Left cardiac atrium (tissue), 4 donors: Measurements from ENCODE around the gene GPC6. TPM values are rescaled to one million over a fixed set of nuclear protein-coding genes. Genes with fewer than 3 reads are reported as not detected.

Experiments used
- ATAC-seq, 2 donors: fragments of 200-7000 bp; cut with Tn5 transposase; one replicate each; pipeline ENCODE4 v1.9.1; 2020; ENCODE audit warnings: mild to moderate bottlenecking in 2 of 2, moderate library complexity in 2 of 2
- DNase-seq: peaks from one replicate; pipeline ENCODE4 v3.0.0-alpha.2; 2020
- intact Hi-C, 2 donors: fragments of 100-400 bp; cut with DNase I; formaldehyde crosslinking; loops; one replicate each; pipeline versions ENCODE4 v1.14.1 to v1.15.1; 2022 to 2023
- total RNA-seq, 2 donors: library from RNA; stranded (reverse); fragmentation: NEBNext Ultra II Directional; extraction: Animal tissue kit (Norgen Biotek cat#: 25700); gene quantifications; one replicate each; pipeline ENCODE4 v1.2.1, GENCODE V29; 2021
- donor health status: DM: no; HTN: yes; CAD: no.
- donor health status: DM: no; HTN: yes; CAD: no; lungs with severe emphysema.
- donor health status: DM: yes; HTN: yes; CAD: no.
- donor health status: Dilated cardiomyopathy.

Gene GPC6
- total RNA-seq, 2 donors from 2014 or later: 2.8 to 5.4 TPM

DNA sequence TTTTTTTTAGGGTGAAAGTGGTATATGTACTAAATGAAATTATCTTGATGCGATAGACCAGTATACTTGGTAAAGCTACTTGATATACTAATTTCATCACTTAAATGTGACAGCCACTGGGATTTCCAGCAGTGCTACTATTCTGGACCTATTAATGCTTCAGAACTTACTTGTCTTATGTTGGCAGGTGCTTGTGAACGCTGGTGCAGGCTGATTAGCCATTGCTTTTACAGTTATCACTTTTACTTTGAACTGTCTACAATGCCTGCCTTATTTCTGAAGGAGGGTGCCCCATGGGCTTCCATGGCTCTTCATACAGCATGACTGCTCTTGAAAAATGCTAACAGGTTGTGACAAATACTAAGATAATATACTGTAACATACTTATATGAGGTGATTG, 294.7 kb downstream of the GPC6 start:
- intact Hi-C loops: no loop called here
- DNase-seq: no peak
- ATAC-seq: no peak

GRCh38 chr13:93522501-93522900, 295.9 kb downstream of the GPC6 start:
- ATAC-seq (no peak), DNase-seq (no peak)
- intact Hi-C loops: no loop called here

GRCh38 chr13:93525087-93525486, 298.5 kb downstream of the GPC6 start:
- intact Hi-C loops: no loop called here
- DNase-seq (no peak), ATAC-seq (no peak)

- no peak for DNase-seq
- intact Hi-C loops: no loop called here
- no peak for ATAC-seq
Measured at GRCh38 chr13:93527748-93528297, 301.2 kb downstream of the GPC6 start.

GRCh38 chr13:93529961-93530360, 303.4 kb downstream of the GPC6 start:
- DNase-seq (no peak), ATAC-seq (no peak)
- intact Hi-C loops: no loop called here

- DNase-seq (no peak), ATAC-seq (peak in 1 of 2 donors; percentile 37)
- intact Hi-C loops: no loop called here
Measured at GRCh38 chr13:93534181-93534700, 307.6 kb downstream of the GPC6 start.

DNA sequence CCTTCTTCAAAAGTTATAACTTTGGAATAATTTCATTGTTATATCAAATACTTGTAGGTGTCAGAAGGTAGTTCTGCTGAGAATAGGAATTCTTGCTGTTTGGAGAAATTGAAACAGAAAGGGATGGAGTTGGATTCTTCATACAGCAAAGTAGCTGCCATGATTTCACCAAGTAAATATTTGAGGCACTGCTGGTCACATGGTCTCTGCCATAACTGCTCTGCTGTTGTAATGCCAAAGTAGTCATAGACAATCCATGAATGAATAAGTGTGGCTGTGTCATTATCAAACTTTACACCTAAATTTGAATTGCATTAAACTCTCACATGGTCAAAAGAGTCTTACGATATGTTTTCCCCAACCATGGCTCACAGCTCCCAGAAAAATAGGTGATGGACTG, 308.6 kb downstream of the GPC6 start:
- ATAC-seq (no peak), DNase-seq (no peak)
- intact Hi-C loops: no loop called here

GRCh38 chr13:93539914-93540313, 313.3 kb downstream of the GPC6 start:
- ATAC-seq: no peak
- intact Hi-C loops: no loop called here
- no peak for DNase-seq

DNA sequence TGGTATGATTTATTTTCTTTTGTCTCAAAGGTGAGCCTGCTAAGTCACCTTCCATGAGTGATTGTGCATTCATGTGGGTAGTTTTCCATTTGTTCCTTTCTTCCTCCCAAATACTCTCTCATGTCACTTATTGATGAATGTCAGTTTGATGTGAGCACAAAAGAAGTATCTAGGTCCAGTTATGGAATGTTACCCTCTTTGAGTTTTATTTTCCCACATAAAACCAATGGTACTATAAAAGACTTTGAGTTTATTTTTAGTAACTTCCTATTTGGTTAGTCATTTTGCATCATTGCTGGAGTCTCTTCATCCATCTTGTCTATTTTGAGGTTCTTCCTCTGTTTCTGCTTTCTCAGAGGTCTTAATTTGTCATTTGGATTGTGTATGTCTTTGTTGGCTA, 321.3 kb downstream of the GPC6 start:
- no peak for ATAC-seq
- no peak for DNase-seq
- intact Hi-C loops: no loop called here

- intact Hi-C loops: no loop called here
- DNase-seq: no peak
- ATAC-seq: no peak
Measured at GRCh38 chr13:93549326-93550005, 322.9 kb downstream of the GPC6 start.

DNA sequence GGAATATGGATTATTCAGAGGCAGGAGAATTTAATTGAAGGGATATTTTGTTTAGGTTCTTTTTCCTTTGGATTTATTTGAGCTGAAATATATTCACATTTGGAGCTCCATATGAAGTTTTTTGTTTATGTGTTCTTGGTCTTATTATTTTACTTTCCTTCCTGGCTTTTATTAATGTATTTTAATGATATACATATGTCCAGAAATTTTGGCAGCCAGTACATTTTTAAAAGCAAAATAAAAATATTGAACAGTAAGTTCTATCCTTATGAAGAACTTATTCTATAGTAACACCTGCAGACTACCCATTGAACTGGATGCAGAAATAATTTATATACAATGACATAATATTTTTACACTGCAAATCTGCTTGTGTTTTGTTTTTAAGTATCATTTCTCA, 323.6 kb downstream of the GPC6 start:
- intact Hi-C loops: no loop called here
- ATAC-seq (no peak), DNase-seq (no peak)

GRCh38 chr13:93552596-93552995, 326.0 kb downstream of the GPC6 start:
- intact Hi-C loops: no loop called here
- ATAC-seq (no peak), DNase-seq (no peak)

DNA sequence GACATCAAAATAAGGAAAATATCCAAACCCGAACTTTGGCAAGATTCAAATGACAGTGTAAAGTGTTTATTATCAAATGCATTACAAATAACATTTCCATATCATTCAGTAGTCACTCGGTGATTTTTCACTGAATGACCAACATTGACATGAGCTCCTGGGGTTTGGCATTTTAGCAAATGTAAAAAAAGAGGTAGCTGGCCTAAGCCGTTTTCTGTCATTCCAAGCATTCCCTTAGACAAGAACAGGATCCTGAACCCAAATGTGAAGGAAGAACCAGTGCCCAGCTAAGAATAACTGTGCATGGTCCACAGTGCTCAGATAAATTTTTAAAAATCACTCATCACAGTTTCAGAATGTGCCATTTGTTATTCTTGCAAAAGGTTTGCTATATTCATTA, 327.9 kb downstream of the GPC6 start:
- intact Hi-C loops: no loop called here
- DNase-seq (no peak), ATAC-seq (no peak)

DNA sequence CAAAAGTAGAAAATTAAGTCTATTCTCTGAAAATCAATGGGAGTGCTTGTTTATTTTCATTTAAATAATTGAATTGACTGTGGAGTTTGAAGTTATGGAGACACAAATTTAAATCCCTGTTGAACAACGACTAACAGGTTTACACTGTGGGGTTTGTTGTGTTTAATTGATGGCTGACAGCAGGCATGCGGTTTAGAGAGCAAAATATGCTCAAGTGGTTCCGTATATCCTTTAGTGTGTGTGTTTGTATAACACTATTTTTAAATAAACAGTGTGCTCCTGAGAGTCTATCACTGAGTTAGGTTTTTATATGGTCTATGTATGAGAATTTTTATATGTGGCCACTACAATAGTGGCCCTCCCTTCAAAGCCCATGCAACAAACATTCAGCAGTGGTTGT, 332.0 kb downstream of the GPC6 start:
- intact Hi-C loops: no loop called here
- ATAC-seq: no peak
- no peak for DNase-seq

DNA sequence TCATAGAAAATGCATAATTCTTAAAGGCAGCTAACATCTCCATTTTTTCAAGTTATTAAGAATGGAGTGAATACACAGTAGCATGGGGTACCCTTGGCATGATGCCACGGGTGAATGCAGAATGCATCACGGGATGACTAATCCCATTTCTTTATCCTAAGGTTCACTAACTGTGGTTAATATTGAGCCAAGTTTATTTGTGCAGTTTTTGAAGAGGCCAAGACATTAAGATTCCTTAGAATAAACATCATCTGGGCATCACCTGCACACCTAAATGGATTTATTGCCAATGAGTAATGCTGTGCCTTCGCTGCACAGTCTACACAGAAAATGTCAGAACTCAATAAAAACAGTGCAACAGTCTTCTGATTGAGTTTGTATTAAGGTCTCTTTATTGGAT, 333.1 kb downstream of the GPC6 start:
- no peak for DNase-seq
- intact Hi-C loops: no loop called here
- no peak for ATAC-seq

GRCh38 chr13:93561576-93562225, 335.1 kb downstream of the GPC6 start:
- ATAC-seq (no peak), DNase-seq (no peak)
- intact Hi-C loops: no loop called here

- intact Hi-C loops: no loop called here
- DNase-seq: no peak
- ATAC-seq: no peak
Measured at GRCh38 chr13:93562676-93563075, 336.1 kb downstream of the GPC6 start.

- intact Hi-C loops: no loop called here
- ATAC-seq: no peak
Measured at GRCh38 chr13:93577105-93577504, 350.5 kb downstream of the GPC6 start.

GRCh38 chr13:93589788-93590187, 363.2 kb downstream of the GPC6 start:
- DNase-seq (no peak), ATAC-seq (no peak)
- intact Hi-C loops: no loop called here

More at GRCh38 chr13:93577105-93577504, 350.5 kb downstream of the GPC6 start:
- DNase-seq: no peak

DNA sequence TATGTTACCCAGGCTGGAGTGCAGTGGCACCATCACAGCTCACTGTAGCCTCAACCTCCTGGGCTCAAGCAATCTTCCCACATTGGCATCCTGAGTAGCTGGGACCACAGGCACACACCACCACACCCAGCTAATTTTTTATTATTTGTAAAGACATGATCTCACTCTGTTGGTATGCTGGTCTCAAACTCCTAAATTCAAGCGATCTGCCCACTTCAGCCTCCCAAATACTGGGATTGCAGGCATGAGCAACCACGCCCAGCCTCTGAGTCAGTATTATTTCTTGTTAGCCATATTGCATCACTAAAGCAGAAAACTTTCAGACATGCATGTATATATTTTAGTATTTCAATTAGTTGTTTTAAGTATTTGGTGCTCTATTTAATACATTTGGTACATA, 376.4 kb downstream of the GPC6 start:
- intact Hi-C loops: no loop called here
- ATAC-seq (peak in 1 of 2 donors; percentile 93), DNase-seq (peak; percentile 38)

GRCh38 chr13:93614776-93615175, 388.2 kb downstream of the GPC6 start:
- no peak for ATAC-seq
- no peak for DNase-seq
- intact Hi-C loops: no loop called here
